Neural progenitor cell (in vitro differentiated cells): ENCODE results near the gene TANC1.

ENCODE experiments used
- EZH2 ChIP-seq: fragments of 200-600 bp; sonication (generic); IDR thresholded peaks from 2 replicates; pipeline ENCODE4 v1.6.1; 2017; ENCODE audit warnings: antibody characterized with exemption, mild to moderate bottlenecking, moderate library complexity
- TF ChIP-seq, protein P1 (sequence below): fragments of 200-600 bp; sonication (generic); IDR thresholded peaks from 2 replicates; pipeline ENCODE4 v1.5.1; 2017; ENCODE audit warnings: antibody characterized with exemption, mild to moderate bottlenecking

DNA sequence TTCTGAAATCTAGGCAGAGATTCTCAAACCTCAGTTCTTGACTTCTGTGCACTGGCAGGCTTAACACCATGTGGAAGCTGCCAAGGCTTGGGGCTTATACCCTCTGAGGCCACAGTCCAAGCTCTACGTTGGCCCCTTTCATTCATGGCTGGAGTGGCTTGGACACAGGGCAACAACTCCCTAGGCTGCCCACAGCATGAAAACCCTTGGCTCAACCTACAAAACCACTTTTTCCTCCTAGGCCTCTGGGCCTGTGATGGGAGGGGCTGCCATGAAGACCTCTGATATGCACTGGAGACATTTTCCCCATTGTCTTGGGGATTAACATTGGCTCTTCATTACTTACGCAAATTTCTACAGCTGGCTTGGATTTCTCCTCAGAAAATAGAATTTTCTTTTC, 46.7 kb downstream of the TANC1 start:
- TF ChIP-seq, protein P1, sequence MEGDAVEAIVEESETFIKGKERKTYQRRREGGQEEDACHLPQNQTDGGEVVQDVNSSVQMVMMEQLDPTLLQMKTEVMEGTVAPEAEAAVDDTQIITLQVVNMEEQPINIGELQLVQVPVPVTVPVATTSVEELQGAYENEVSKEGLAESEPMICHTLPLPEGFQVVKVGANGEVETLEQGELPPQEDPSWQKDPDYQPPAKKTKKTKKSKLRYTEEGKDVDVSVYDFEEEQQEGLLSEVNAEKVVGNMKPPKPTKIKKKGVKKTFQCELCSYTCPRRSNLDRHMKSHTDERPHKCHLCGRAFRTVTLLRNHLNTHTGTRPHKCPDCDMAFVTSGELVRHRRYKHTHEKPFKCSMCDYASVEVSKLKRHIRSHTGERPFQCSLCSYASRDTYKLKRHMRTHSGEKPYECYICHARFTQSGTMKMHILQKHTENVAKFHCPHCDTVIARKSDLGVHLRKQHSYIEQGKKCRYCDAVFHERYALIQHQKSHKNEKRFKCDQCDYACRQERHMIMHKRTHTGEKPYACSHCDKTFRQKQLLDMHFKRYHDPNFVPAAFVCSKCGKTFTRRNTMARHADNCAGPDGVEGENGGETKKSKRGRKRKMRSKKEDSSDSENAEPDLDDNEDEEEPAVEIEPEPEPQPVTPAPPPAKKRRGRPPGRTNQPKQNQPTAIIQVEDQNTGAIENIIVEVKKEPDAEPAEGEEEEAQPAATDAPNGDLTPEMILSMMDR, result no peak
- no peak for TF ChIP-seq EZH2
